GM19438 (cell line): ENCODE data around the gene CGB7.
A peak's percentile ranks its signal among the peaks of the same experiment; 100 is the strongest.

Experiments used
- ATAC-seq: cut with Tn5 transposase; IDR thresholded peaks from one replicate; pipeline ENCODE4 v1.9.1; 2021; ENCODE audit warnings: low read depth; ENCODE audit not compliant: unreplicated experiment

CGB7 gene

DNA sequence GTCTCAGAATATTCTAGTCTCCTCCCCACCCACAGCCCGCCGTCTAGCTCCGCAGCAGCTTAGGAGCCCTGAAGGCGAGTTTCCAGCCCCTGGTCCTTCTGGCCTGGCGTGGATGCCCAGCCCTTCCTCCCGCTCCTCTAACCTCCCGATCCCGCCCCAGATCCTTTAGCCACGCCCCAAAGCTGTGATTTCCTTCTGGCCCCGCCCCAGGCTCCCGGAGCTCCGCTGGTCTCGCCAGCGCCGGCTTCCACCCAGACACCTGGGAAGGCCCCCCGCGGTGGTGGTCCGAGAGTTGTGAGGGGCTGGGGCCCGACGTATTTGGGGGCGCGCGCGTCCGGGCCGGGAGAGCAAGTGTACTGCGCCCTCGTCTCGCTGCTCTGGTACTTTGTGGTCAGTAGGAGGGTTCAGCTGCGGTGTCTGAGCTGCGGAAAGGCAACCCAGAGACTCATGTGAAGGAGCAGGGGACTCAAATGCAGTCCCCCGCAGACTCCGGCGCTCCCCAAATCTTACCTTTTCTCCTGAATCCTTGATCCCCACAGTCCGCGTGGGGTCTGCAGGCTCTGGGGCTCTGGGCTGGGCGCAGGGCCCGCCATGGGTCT, at the start of gene CGB7:
CGB7 (minus strand) TSS at position 114 of the 599 bp plus-strand sequence. CDS start 2,374 bp downstream, outside the sequence.
- ATAC-seq = no peak

DNA sequence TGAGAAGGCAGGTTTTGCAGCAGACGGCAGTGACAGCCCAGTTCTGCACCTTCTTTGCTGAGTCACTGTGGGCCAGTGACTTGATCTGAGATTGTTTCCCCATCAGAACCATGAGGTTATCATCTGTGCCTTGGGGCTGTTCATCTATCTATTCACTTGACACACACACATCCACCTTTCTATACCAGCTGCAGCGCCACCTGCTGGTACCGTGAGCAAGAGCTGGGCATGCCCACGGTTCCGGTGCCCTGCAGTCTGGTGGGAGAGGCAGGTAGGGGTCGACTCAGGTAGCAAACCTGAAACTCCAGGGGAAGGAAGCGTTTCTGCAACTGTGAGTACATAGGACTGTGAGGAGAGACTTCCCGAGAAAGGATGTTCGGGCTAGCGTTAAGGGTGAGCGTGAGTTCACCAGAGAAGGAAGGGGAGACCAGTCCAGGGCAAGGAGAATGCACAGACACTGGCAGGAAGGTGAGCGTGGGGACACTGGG, 49.1 kb upstream of the CGB7 start:
- ATAC-seq = no peak

DNA sequence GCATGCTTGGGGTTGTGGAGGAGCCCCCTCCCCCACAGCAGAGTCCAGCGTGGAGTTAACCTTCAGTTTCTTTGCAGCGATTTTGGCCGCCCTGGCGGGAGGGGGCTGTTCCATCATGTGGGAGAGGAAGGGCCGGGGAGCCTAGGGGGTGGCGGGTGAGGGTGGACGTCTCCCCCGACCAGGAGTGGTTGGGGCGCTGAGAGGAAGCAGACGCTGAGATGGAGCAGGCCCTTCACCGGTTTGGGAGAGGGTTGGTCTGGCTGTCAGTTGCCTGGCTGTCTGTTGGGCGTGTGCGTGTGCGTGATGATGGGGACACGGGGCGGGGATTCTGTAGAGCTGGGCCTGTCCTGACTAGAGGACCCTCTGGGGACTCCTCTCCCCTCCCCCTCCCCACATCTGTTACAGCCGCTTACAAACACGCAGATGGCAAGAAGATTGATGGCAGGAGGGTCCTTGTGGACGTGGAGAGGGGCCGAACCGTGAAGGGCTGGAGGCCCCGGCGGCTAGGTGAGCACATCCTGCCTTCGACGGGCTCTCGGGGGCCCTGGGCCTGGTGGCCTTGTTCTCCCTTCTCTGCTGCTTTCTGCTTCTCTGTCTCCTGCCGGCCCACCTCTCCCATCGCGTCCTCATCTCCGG, 46.8 kb upstream of the CGB7 start:
- ATAC-seq = no peak

DNA sequence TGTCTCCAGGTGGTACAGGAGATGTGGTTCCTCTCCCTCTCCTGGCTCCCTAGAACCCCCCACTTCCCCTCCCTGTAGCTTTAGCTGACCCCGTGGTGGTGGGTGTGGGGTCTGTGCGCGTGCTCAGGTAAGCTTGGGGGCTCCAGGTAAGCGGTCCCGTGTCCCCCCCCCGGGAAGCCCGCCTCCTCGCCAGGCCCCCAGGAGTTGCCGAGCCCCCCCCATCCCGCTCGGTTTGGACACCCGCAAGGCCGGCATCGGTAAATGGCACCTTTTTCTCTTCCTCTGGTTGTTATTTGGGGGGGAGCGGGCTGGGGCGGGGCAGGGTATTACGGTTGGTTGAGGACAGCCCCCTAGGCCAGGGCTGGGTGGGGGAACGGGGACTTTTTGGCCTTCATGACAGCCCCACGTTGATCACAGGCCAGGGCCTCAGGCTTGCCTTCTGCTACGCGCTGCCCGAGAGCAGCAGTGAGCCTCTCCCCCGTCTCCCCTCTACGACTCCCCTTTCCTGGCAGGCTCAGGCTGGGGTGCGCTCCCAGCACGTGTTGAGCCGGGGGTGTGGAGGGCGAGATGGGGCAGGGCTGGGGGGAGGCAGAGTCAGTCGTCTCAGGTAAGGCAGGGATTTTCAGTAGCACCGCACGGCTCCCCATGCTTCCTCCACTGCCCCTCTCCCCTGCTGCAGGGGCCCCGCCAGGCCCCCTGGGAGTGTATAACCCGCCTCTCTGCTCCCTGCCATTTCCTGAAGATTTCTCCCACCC, 46.0 kb upstream of the CGB7 start:
- ATAC-seq = no peak

DNA sequence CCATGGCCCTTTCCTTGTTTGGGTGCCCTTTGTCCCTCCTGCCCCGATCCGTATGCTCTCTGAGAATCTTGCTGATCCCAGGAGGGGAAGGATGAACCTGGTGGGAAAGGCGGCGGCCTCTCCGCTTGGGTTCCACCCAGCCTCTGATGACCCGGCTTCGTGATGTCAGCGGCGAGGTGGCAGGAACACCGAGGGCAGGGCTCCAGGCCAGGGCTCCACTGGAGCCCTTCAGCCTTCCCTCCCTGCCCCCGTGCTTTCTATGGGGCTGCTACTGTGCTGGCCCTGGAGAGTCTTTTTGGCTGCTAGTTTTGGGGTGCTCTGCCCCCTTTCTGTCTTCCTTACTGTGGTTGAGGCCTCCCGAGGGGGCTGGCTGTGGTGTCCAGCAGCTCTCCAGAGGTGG, 44.8 kb upstream of the CGB7 start:
- no peak for ATAC-seq

DNA sequence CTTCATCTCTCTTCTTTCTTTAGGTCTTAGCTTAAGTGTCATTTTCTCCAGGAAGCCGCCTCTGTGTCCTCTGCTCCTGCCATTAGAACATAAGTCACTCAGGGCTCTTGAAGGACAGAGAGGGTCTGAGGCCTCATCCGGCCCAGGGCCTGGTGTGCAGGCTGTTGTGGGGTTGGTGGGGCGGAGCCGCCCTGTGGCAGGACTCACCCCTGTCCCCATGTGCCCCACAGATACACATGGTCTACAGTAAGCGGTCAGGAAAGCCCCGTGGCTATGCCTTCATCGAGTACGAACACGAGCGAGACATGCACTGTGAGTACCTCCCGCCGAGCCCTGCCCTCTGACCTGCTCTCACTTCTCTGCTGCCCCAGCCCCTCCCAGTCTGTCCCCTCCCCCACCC, 43.6 kb upstream of the CGB7 start:
- ATAC-seq = no peak

DNA sequence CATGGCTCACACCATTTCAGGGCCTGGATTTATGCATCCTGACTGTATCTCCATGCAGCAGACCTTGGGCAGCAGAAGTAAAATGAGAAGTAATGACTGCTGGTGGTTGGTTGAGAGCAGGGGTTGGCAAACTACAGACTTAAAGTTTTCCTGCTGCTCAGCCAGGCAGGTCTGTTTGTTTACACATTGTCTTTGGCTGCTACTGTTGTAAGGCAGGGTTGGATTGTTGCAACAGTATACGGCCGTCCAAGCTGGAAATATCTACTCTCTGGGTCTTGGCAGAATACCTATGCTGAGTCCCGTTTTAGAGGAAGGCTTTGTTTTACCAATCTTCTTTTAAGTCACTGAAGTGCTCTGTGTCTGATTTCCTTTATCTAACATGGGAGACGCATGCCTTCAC, 41.2 kb upstream of the CGB7 start:
- no peak for ATAC-seq

DNA sequence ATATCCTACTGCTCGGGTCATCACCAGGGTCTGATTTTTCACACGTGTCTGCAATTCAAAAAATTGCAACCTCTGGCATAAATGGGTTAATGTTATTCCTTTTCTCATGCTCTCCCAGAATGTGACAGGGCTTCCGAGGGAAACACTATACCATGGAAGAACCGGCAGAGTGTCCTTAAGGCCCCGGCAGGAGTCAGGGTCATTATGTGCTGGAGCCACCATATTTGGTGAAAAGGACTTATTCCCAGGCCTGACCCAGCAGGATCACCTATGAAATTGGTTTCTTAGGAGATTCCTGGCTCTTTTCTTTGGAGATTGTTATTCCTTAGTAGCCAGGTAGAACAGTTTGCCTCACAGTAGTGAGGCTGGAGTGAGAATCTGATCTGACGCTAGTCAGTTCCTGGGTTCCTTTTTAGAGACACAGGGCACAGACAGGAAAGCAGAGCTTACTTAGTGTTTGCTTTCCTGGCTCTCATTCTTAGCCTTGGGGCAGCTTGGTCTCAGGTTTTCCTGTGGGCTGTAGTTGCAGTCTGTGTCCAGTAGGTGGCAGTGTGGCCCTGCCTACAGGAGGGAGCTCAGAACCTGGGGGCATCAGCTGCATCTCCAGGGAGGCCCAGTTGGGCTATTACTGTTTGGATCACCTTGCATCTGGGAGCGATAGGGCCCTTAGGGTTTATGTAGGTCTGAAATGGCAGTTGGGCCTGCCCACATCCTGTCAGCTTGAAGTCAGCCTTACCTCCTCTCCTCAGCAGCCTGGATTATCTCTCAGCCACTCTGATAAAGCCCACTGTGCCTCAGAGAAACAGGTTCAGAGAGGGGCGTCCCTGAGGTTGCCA, 40.1 kb upstream of the CGB7 start:
- ATAC-seq = no peak

DNA sequence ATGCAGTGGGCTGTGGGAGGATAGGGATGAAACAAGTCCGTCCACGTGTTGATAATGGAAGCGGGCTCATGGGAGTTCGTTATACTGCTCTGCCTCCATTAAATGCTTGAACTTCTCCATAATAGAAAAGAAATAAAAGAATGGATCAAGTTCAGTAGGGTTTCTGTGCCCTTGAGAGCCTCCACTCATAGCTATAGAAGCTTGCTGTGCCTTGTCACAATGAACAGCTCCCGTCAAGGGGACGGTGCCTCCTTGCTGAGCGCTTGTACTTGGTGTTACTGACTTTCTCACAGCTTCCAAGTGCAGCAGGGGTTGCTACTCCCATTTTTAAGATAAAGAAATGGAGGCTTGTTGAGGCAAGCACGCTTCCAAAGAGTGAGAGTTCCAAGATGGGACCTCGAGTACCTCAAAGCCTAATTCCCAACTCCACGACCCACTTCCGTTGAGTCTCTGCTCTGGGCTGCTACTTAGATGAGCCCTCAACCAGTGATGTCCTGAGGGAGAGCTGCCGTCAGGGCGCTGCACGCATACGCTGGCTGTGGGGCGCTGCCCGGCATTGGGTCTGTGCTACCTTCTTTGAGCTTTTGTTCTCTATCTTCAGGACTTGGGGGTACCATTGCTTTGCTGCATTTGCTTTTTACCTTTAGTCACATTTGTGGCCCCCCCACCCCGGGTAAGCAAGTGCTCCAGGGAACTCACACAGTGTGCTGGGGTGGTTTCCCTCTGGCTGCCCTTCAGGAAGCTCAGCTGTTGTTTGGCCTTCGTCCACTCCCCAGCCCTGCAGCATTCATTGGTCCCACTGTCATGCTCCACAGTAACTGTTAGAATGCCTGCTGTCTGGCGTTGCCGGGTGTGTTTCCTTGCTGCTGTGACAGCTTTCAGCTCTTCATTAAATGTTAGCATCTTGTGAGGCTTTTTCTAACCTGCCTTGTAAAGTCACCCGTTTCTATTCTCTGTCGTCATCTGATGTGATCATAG, 37.2 kb upstream of the CGB7 start:
- no peak for ATAC-seq

DNA sequence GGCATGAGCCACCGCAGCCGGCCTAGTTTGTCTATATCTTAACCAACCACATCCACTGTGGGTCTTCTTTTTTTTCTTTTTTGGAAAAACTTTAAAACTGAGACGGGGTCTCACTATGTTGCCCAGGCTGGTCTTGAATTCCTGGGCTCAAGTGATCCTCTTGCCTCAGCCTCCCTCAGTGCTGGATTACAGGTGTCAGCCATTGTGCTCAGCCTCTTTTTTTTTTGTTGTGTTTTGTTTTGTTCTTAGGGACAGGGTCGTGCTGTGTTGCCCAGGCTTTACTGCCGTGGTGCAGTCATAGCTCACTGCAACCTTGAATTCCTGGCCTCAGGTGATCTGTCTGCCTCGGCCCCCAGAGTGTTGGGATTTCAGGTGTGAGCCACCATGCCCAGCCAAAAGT, 35.1 kb upstream of the CGB7 start:
- no peak for ATAC-seq

DNA sequence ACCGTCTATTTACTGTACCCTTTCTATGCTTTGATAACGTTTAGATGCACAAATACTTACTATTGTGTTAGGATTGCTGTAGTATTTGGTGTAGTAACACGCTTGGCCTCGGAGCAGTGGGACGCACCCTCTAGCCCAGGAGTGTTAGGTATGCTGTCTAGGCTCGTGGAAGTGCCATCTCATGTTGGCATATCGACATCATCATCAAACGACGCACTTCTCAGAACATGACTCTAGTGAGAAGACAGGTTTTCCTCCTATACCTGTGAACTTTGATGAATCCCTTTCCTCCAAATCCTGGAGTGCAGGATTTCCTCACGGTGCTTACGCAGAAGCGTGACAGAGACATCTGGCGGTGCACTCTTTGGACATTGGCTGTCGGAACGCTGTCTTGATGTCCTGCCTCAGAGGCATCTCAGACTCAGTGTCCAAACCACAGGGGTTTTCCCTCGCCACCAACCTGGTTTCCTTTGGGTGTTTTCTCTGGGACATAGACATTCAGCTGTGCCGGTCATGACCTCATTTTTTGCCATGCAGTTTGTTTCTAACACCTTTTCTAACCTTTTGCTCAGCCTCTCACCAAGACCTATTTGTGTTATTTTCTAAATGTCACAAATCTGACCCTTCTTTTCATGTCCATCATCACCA, 34.0 kb upstream of the CGB7 start:
- ATAC-seq = no peak

DNA sequence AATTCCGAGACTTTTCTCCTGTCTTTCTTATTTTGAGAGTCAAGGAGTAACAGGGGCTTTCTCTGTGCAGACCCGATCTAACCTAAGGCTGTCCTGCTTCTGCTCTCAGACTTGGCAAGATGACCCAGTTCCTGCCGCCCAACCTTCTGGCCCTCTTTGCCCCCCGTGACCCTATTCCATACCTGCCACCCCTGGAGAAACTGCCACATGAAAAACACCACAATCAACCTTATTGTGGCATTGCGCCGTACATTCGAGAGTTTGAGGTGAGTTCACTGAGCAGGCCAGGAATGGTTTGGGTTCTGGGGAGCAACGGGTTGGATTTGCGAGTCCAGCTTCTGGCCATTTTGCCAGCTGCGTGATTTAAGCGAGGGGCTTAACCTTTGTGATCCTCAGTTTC, 28.7 kb upstream of the CGB7 start:
- ATAC-seq = no peak

DNA sequence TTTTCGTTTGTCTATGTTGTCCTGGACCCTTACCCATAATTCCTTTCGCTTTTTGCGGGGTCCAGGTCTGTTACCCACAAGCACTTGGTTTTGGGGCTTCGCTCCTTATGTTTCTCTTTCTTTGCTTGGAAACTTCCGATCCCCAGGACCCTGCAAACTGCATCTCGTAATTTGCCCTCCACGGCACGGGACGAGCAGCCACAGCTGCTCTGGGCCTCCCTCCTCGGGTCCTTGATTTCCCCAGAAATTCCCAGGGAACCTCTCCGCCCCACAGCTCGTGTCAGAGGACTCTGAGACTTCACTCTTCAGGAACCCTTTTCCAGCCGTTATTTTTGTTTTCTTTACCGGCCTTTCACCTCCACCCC, 28.3 kb upstream of the CGB7 start:
- no peak for ATAC-seq

DNA sequence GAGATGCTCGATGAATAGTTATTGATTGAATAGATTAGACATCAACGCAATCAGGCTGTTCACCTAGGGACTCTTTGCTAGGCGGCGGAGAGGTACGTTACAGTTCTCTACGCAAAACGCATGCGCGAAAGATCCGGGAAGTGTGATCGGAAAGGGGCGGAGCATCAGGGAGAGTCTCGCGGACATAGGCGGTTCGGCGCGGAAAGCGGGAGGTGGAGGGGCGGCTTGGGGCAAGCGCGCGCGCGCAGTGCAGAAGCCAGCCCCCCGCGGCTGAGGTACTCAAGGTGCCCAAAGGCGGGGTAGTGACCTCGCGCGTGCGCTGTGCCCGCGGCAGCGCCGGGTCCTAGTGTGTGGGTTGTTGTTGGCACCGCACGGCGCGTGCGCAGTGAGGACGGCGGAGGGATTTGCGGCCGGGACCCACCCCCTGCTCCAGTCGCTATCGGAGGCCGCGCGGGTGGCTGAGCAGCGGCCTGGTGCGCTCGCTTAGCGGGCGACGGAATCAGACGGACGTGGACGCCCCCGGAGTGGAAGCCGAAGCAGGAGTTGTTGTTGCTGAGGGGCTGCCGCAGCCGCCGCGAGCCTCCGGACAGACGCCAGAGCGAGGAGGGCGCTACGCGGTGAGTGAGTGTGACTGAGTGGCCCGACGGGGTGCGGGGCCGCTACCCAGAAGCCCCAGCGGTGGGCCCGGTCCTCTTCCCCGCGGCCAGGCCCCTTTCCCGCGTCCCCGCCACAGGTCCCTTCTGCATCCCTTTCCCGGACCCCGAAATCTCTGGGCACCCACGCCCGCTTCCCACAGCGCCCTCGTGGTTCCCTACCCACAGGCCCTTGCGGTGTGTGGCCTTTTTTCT, 27.7 kb upstream of the CGB7 start, which contains the start of gene SNRNP70:
SNRNP70 (plus strand) TSS at position 432 of the 848 bp plus-strand sequence. CDS start 964 bp downstream, outside the sequence.
- ATAC-seq = peak; percentile 85

DNA sequence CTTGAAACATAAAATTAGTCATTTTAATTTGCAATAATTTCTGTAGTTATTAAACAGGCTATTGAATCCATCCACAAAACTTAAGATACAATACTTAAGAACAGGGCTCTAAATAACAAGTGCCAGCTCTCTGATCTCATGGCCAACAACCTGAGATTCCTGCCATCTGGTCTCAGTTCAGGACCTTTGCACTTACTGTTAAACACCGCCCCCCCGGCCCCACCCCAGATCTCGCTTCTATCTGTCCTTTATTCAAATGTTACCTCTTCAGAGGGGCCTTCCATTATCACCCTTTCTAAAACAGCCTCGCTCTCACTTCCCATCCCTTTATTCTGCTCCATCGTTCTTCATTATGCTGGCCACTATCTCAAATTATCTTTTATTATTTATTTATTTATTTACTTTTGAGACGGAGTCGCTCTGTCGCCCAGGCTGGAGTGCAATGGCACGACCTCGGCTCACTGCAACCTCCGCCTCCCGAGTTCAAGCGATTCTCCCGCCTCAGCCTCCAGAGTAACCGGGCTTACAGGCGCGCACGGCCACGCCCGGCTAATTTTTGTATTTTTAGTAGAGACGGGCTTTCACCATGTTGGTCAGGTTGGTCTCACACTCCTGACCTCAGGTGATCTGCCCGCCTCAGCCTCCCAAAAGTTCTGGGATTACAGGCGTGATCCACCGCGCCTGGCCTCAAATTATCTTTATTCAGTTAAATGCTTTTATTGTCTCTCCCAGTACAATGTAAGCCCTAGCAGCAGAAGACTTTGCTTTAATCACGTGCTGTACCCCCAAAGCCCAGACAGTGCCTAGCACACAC, 26.9 kb upstream of the CGB7 start:
- no peak for ATAC-seq

DNA sequence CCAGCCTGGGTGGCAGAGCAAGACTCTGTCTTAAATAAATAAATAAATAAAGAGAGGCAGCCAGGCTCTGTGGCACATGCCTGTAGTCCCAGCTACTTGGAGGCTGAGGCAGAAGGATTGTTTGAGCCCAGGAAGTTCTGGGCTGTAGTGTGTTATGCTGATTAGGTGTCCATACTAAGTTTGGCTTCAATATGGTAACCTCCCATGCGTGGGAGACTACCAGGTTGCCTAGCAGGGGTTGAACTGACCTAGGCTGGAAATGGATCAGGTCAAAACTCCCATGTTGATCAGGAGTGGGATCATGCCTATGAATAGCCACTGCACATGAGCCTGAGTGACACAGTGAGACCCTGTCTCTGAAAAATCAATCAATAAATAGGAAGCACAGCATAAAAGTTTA, 23.7 kb upstream of the CGB7 start:
- ATAC-seq = no peak

DNA sequence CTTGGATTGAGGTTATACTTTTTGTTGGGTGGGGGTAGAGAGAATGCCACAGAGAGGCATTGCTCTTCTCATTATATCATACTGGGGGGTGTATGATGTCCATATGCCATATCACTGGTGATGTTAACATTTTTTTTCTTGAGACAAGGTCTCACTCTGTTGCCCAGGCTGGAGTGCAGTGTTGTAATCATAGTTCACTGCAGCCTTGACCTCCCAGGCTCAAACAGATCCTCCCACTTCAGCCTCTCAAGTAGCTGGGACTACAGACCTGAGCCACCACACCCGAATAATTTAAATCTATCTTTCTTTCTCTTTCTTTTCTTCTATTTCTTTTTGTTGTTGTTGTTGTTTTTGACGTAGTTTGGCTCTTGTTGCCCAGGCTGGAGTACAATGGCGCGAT, 22.8 kb upstream of the CGB7 start:
- no peak for ATAC-seq
